IMR-90 (cell line): ENCODE data around the gene TRIO. TPM values are rescaled to one million over a fixed set of nuclear protein-coding genes. Genes with fewer than 3 reads are reported as not detected.

Experiments
- ATAC-seq: fragments of 200-7000 bp; cut with Tn5 transposase; 2 replicates; pipeline ENCODE4 v1.9.1; 2020; ENCODE audit warnings: low read depth, mild to moderate bottlenecking, moderate library complexity
- BruUV-seq: library from RNA; stranded (reverse); fragments of 400-500 nt; replicated peaks from 2 replicates; lab custom pipeline; 2021; lab: Mats Ljungman, UMichigan
- CTCF ChIA-PET: fragments of 300-600 bp; formaldehyde crosslinking; extraction: SDS; loops from one replicate; lab custom pipeline; 2021; ENCODE audit warnings: antibody characterized with exemption; lab: Yijun Ruan, JAX
- POLR2A ChIA-PET: fragments of 300-600 bp; sonication (Branson Sonifier 250); formaldehyde crosslinking; loops from one replicate; lab custom pipeline; 2022; ENCODE audit warnings: antibody characterized with exemption; ENCODE audit not compliant: unreplicated experiment; lab: Charles Lee
- DNase-seq: peaks from one replicate; pipeline ENCODE4 v3.0.0; 2013
- H2AFZ ChIP-seq: replicated peaks from 2 replicates; pipeline ENCODE3; 2013; ENCODE audit warnings: low read length, mild to moderate bottlenecking; ENCODE audit not compliant: poor library complexity
- H2AK5ac ChIP-seq: 2 replicates; pipeline ENCODE4 v1.6.1; 2013; ENCODE audit warnings: low read depth, low read length, inconsistent platforms
- H2AK9ac ChIP-seq: replicated peaks from 2 replicates; pipeline ENCODE3; 2013; ENCODE audit warnings: mild to moderate bottlenecking, low read depth, low read length, moderate library complexity; ENCODE audit not compliant: poor library complexity
- H2BK120ac ChIP-seq: 2 replicates; pipeline ENCODE4 v1.6.1; 2013; ENCODE audit warnings: low read depth, low read length, inconsistent platforms
- H2BK15ac ChIP-seq: 3 replicates; pipeline ENCODE4 v1.6.1; 2013; ENCODE audit warnings: low read depth, low read length, inconsistent platforms
- H2BK20ac ChIP-seq: 2 replicates; pipeline ENCODE4 v1.6.1; 2013; ENCODE audit warnings: low read depth, mild to moderate bottlenecking, inconsistent platforms, low read length, moderate library complexity
- H2BK5ac ChIP-seq: 2 replicates; pipeline ENCODE4 v1.6.1; 2013; ENCODE audit warnings: mild to moderate bottlenecking, low read depth, low read length, inconsistent platforms; ENCODE audit not compliant: poor library complexity, severe bottlenecking
- H3K14ac ChIP-seq: replicated peaks from 2 replicates; pipeline ENCODE4 v1.6.1; 2013; ENCODE audit warnings: low read depth, low read length, inconsistent platforms
- H3K18ac ChIP-seq: 2 replicates; pipeline ENCODE4 v1.6.1; 2013; ENCODE audit warnings: low read depth, low read length, control low read depth
- H3K23ac ChIP-seq: 2 replicates; pipeline ENCODE4 v1.6.1; 2013; ENCODE audit warnings: low read depth, low read length, inconsistent platforms
- H3K27ac ChIP-seq: 2 replicates; pipeline ENCODE4 v1.5.1; 2013; ENCODE audit warnings: mild to moderate bottlenecking, control low read depth, low read length; ENCODE audit not compliant: insufficient read depth
- H3K27me3 ChIP-seq: 2 replicates; pipeline ENCODE4 v1.6.1; 2013; ENCODE audit warnings: low read length; ENCODE audit not compliant: control insufficient read depth, insufficient read depth
- H3K36me3 ChIP-seq: 2 replicates; pipeline ENCODE4 v1.6.1; 2013; ENCODE audit warnings: low read length, mixed read lengths; ENCODE audit not compliant: control insufficient read depth, insufficient read depth
- H3K4ac ChIP-seq: 2 replicates; pipeline ENCODE4 v1.6.1; 2013; ENCODE audit warnings: low read depth, low read length, inconsistent platforms
- H3K4me1 ChIP-seq: 2 replicates; pipeline ENCODE4 v1.6.1; 2013; ENCODE audit warnings: low read length, mixed read lengths; ENCODE audit not compliant: control insufficient read depth, insufficient read depth
- H3K4me2 ChIP-seq: 2 replicates; pipeline ENCODE4 v1.6.1; 2013; ENCODE audit warnings: low read depth, mild to moderate bottlenecking, control low read depth, low read length, moderate library complexity
- H3K4me3 ChIP-seq: 2 replicates; pipeline ENCODE4 v1.5.1; 2013; ENCODE audit warnings: low read depth, mild to moderate bottlenecking, control low read depth, low read length, moderate library complexity; ENCODE audit not compliant: insufficient read depth
- H3K56ac ChIP-seq: 2 replicates; pipeline ENCODE4 v1.6.1; 2013; ENCODE audit warnings: low read length, inconsistent platforms; ENCODE audit not compliant: insufficient read depth; ENCODE audit errors: extremely low read depth
- H3K79me1 ChIP-seq, 2 experiments: 2 replicates each; pipeline ENCODE4 v1.6.1; 2013; ENCODE audit warnings: low read length in 2 of 2, inconsistent platforms in 1 of 2, low read depth in 1 of 2
- H3K9ac ChIP-seq: 2 replicates; pipeline ENCODE4 v1.6.1; 2013; ENCODE audit warnings: low read depth, low read length, control low read depth
- H3K9me1 ChIP-seq: 2 replicates; pipeline ENCODE4 v1.6.1; 2013; ENCODE audit warnings: low read length, inconsistent platforms; ENCODE audit not compliant: insufficient read depth
- H3K9me3 ChIP-seq: 2 replicates; pipeline ENCODE4 v1.6.1; 2013; ENCODE audit warnings: low read length; ENCODE audit not compliant: control insufficient read depth, insufficient read depth
- H4K20me1 ChIP-seq: 2 replicates; pipeline ENCODE4 v1.6.1; 2013; ENCODE audit warnings: low read length, inconsistent platforms; ENCODE audit not compliant: insufficient read depth
- H4K5ac ChIP-seq: 2 replicates; pipeline ENCODE4 v1.6.1; 2013; ENCODE audit warnings: mild to moderate bottlenecking, low read depth, low read length, control low read depth
- H4K8ac ChIP-seq, 2 experiments: 2 replicates each; pipeline ENCODE4 v1.6.1; 2013; ENCODE audit warnings: low read depth in 2 of 2, low read length in 2 of 2, control low read depth in 1 of 2, inconsistent platforms in 1 of 2
- H4K91ac ChIP-seq: 2 replicates; pipeline ENCODE4 v1.6.1; 2013; ENCODE audit warnings: low read depth, low read length, inconsistent platforms; ENCODE audit not compliant: insufficient read depth
- BHLHE40 ChIP-seq: fragments of 150-350 bp; IDR thresholded peaks from 2 replicates; pipeline ENCODE4 v1.6.1; 2016; ENCODE audit warnings: mild to moderate bottlenecking, low read depth, low read length
- CEBPB ChIP-seq: IDR thresholded peaks from 2 replicates; pipeline ENCODE4 v1.6.1; 2012; ENCODE audit warnings: low read depth, low read length, improper control_type of control experiment
- CHD1 ChIP-seq: IDR thresholded peaks from 2 replicates; pipeline ENCODE4 v1.6.1; 2012; ENCODE audit warnings: low read depth, low read length, improper control_type of control experiment
- FOS ChIP-seq: fragments of 150-350 bp; IDR thresholded peaks from 2 replicates; pipeline ENCODE4 v1.6.1; 2016; ENCODE audit warnings: low read depth, low read length
- MAFK ChIP-seq: IDR thresholded peaks from 2 replicates; pipeline ENCODE4 v1.6.1; 2012; ENCODE audit warnings: low read depth, low read length, improper control_type of control experiment
- MAZ ChIP-seq: IDR thresholded peaks from 2 replicates; pipeline ENCODE4 v1.6.1; 2012; ENCODE audit warnings: low read depth, mild to moderate bottlenecking, low read length, improper control_type of control experiment, moderate library complexity, borderline replicate concordance
- MXI1 ChIP-seq: IDR thresholded peaks from 2 replicates; pipeline ENCODE4 v1.6.1; 2012; ENCODE audit warnings: low read depth, mild to moderate bottlenecking, low read length, moderate library complexity, borderline replicate concordance
- NFE2L2 ChIP-seq: fragments of 150-350 bp; IDR thresholded peaks from 2 replicates; pipeline ENCODE4 v1.6.1; 2016; ENCODE audit warnings: low read depth, mild to moderate bottlenecking, low read length
- POLR2A ChIP-seq: IDR thresholded peaks from 2 replicates; pipeline ENCODE4 v1.6.1; 2012; ENCODE audit warnings: mild to moderate bottlenecking, low read depth, low read length
- RAD21 ChIP-seq: IDR thresholded peaks from 2 replicates; pipeline ENCODE4 v1.6.1; 2012; ENCODE audit warnings: low read length, improper control_type of control experiment
- RCOR1 ChIP-seq: IDR thresholded peaks from 2 replicates; pipeline ENCODE4 v1.6.1; 2012; ENCODE audit warnings: mild to moderate bottlenecking, low read length, improper control_type of control experiment; ENCODE audit not compliant: insufficient replicate concordance
- RFX5 ChIP-seq: IDR thresholded peaks from 2 replicates; pipeline ENCODE4 v1.8.0; 2012; ENCODE audit warnings: low read depth, mild to moderate bottlenecking, low read length, moderate library complexity
- SMC3 ChIP-seq: fragments of 150-350 bp; IDR thresholded peaks from 2 replicates; pipeline ENCODE4 v1.6.1; 2016; ENCODE audit warnings: low read depth, mild to moderate bottlenecking, antibody characterized with exemption, low read length, moderate library complexity
- WGBS, 2 experiments: methylation state at CpG; one replicate each; pipeline versions ENCODE4 v1.1.5 to v1.1.7; 2013; ENCODE audit warnings: missing lambda C conversion rate in 2 of 2; ENCODE audit not compliant: insufficient read length in 1 of 2; ENCODE audit errors: extremely low coverage in 2 of 2; 5-methylcytosine and 5-hydroxymethylcytosine counted together
- dilution Hi-C: fragments of 300-500 bp; cut with HindIII; formaldehyde crosslinking; loops from one replicate; pipeline ENCODE4 v1.14.3; 2018; ENCODE audit warnings: low sequenced_read_pairs; ENCODE audit not compliant: unreplicated experiment
- in situ Hi-C: fragments of 300-500 bp; cut with MboI; formaldehyde crosslinking; loops from 3 replicates; pipeline ENCODE4 v1.14.3; 2019; ENCODE audit warnings: low sequenced_read_pairs, inconsistent platforms, mixed read lengths
- intact Hi-C: fragments of 100-400 bp; cut with micrococcal nuclease; formaldehyde crosslinking; loops from 2 replicates; pipeline ENCODE4 v1.10.0; 2022
- polyA plus RNA-seq, 3 experiments: library from polyadenylated mRNA; depleted of rRNA; stranded (reverse); fragments of >200 nt; gene quantifications; 2 replicates each; pipeline ENCODE4 v1.2.3, GENCODE V29; 2012; ENCODE audit warnings: low replicate concordance in 1 of 3
- total RNA-seq: library from RNA; depleted of rRNA; stranded (reverse); fragments of >200 nt; gene quantifications from 2 replicates; pipeline ENCODE4 v1.2.3, GENCODE V29; 2012
- TF ChIP-seq, protein P1 (sequence below): conservative IDR thresholded peaks from 2 replicates; pipeline ENCODE4 v1.5.1; 2012; ENCODE audit warnings: mild to moderate bottlenecking, low read depth, low read length, improper control_type of control experiment
- TF ChIP-seq, protein P2 (sequence below): fragments of 150-350 bp; IDR thresholded peaks from 2 replicates; pipeline ENCODE4 v1.6.1; 2016; ENCODE audit warnings: low read depth, mild to moderate bottlenecking, low read length, moderate library complexity, borderline replicate concordance
- TF ChIP-seq, protein P3 (sequence below): fragments of 150-350 bp; IDR thresholded peaks from 2 replicates; pipeline ENCODE4 v1.6.1; 2017; ENCODE audit warnings: mild to moderate bottlenecking, antibody characterized with exemption, low read length, low read depth

TRIO gene
- total and polyA plus RNA-seq, 2 of the 4 experiments (the other 2 are of a cell fraction): 206 to 522 TPM

DNA sequence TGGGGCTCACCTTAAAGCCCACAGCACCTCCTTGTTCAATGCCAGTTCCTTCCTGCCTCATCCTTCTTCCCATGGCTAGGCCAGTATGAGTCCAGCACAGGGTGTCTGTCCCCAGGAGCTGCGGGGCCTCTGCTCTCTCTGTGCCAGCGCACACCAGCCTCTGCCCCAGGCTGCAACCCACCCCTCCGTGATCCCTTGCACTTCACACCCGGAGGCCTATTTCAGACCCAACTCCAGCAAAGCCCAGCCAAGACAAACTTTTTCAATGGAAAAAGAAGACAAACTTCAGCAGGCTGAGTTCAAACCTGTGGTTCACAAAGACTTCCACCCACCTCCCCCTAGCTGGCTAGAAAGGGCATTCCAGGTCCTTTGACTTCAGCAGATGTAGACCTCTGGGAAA is 382.3 kb downstream of the TRIO start:
- Histone ChIP-seq H3K23ac (no peak overlapping the region), H2AK9ac (no peak overlapping the region), H4K5ac (no peak overlapping the region), H3K27ac (no peak overlapping the region), H2BK5ac (no peak overlapping the region), H2BK20ac (no peak overlapping the region), H2BK120ac (no peak overlapping the region), H3K79me1 (no peaks in the 10 kb centered on the region), H2AFZ (no peak overlapping the region), H3K9me1 (no peaks in the 10 kb centered on the region), H2BK15ac (no peak overlapping the region), H3K9ac (no peak overlapping the region), H3K4me2 (no peak overlapping the region), H3K36me3 (no peaks in the 10 kb centered on the region), H4K91ac (no peak overlapping the region), H3K18ac (no peak overlapping the region), H4K8ac (no peak overlapping the region), H3K14ac (no peak overlapping the region), H3K4me1 (no peaks in the 10 kb centered on the region), H4K20me1 (no peaks in the 10 kb centered on the region), H3K9me3 (peaks cover 2% of the 10 kb centered on the region; the same call in 1 of the 2 replicates), H3K56ac (no peak overlapping the region), H2AK5ac (no peak overlapping the region), H3K4me3 (no peak overlapping the region), H3K4ac (no peak overlapping the region), H3K27me3 (no peaks in the 10 kb centered on the region; the same call in none of the 2 replicates)
- no peak for ATAC-seq
- CTCF ChIA-PET: no interaction called here
- DNase-seq: no peak
- POLR2A ChIA-PET: no interaction called here
- intact Hi-C loops (no loop called here), dilution Hi-C loops (no loop called here), in situ Hi-C loops (no loop called here)
- TF ChIP-seq NFE2L2: no peak
- no peak for TF ChIP-seq FOS
- TF ChIP-seq MAFK: no peak
- no peak for TF ChIP-seq MXI1
- TF ChIP-seq, protein P1, sequence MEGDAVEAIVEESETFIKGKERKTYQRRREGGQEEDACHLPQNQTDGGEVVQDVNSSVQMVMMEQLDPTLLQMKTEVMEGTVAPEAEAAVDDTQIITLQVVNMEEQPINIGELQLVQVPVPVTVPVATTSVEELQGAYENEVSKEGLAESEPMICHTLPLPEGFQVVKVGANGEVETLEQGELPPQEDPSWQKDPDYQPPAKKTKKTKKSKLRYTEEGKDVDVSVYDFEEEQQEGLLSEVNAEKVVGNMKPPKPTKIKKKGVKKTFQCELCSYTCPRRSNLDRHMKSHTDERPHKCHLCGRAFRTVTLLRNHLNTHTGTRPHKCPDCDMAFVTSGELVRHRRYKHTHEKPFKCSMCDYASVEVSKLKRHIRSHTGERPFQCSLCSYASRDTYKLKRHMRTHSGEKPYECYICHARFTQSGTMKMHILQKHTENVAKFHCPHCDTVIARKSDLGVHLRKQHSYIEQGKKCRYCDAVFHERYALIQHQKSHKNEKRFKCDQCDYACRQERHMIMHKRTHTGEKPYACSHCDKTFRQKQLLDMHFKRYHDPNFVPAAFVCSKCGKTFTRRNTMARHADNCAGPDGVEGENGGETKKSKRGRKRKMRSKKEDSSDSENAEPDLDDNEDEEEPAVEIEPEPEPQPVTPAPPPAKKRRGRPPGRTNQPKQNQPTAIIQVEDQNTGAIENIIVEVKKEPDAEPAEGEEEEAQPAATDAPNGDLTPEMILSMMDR: no peak
- TF ChIP-seq RFX5: no peak
- TF ChIP-seq CEBPB: no peak
- TF ChIP-seq, protein P2, sequence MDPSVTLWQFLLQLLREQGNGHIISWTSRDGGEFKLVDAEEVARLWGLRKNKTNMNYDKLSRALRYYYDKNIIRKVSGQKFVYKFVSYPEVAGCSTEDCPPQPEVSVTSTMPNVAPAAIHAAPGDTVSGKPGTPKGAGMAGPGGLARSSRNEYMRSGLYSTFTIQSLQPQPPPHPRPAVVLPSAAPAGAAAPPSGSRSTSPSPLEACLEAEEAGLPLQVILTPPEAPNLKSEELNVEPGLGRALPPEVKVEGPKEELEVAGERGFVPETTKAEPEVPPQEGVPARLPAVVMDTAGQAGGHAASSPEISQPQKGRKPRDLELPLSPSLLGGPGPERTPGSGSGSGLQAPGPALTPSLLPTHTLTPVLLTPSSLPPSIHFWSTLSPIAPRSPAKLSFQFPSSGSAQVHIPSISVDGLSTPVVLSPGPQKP: no peak
- no peak for TF ChIP-seq RCOR1
- no peak for TF ChIP-seq POLR2A
- TF ChIP-seq RAD21: no peak
- TF ChIP-seq MAZ: no peak
- TF ChIP-seq, protein P3, sequence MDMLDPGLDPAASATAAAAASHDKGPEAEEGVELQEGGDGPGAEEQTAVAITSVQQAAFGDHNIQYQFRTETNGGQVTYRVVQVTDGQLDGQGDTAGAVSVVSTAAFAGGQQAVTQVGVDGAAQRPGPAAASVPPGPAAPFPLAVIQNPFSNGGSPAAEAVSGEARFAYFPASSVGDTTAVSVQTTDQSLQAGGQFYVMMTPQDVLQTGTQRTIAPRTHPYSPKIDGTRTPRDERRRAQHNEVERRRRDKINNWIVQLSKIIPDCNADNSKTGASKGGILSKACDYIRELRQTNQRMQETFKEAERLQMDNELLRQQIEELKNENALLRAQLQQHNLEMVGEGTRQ: no peak
- TF ChIP-seq SMC3: no peak
- no peak for TF ChIP-seq BHLHE40
- no peak for TF ChIP-seq CHD1
- no TSS peak for BruUV-seq
- WGBS, 2 experiments: no CpG with 5 or more reads among the region's 4 CpGs
